HG03457 (cell line): ENCODE results near the gene VTI1A.
"Not testable (repeated sequence)": the region's sequence is repeated elsewhere in the genome, so short reads cannot be mapped to it uniquely, and the experiment has no call there.

Experiments used
- ATAC-seq: cut with Tn5 transposase; IDR thresholded peaks from one replicate; pipeline ENCODE4 v1.9.1; 2021; ENCODE audit warnings: moderate number of reproducible peaks; ENCODE audit not compliant: unreplicated experiment

The VTI1A gene

GRCh38 chr10:112448888-112449287 lies 1.9 kb downstream of the VTI1A start:
- no peak for ATAC-seq

- ATAC-seq: no peak
Measured at GRCh38 chr10:112454910-112455779, 8.1 kb downstream of the VTI1A start.

GRCh38 chr10:112456533-112456932 lies 9.5 kb downstream of the VTI1A start:
- ATAC-seq: no peak

- ATAC-seq: no peak
Measured at GRCh38 chr10:112460366-112460765, 13.4 kb downstream of the VTI1A start.

- ATAC-seq: no peak
Measured at GRCh38 chr10:112461029-112461887, 14.2 kb downstream of the VTI1A start.

GRCh38 chr10:112464074-112464473 lies 17.1 kb downstream of the VTI1A start:
- ATAC-seq: not testable (repeated sequence)

GRCh38 chr10:112465299-112465883 lies 18.4 kb downstream of the VTI1A start:
- ATAC-seq: peak; percentile 45

- ATAC-seq: no peak
Measured at GRCh38 chr10:112466802-112467201, 19.8 kb downstream of the VTI1A start.

GRCh38 chr10:112467541-112468075 lies 20.6 kb downstream of the VTI1A start:
- no peak for ATAC-seq

GRCh38 chr10:112471878-112472487 lies 25.0 kb downstream of the VTI1A start:
- ATAC-seq: no peak

- no peak for ATAC-seq
Measured at GRCh38 chr10:112475575-112476218, 28.7 kb downstream of the VTI1A start.

GRCh38 chr10:112481602-112482001 lies 34.6 kb downstream of the VTI1A start:
- no peak for ATAC-seq

GRCh38 chr10:112484399-112484798 lies 37.4 kb downstream of the VTI1A start:
- no peak for ATAC-seq

GRCh38 chr10:112487964-112488363 lies 40.9 kb downstream of the VTI1A start:
- no peak for ATAC-seq

GRCh38 chr10:112490545-112490944 lies 43.5 kb downstream of the VTI1A start:
- ATAC-seq: no peak

- no peak for ATAC-seq
Measured at GRCh38 chr10:112491144-112491543, 44.1 kb downstream of the VTI1A start.

GRCh38 chr10:112492736-112493135 lies 45.7 kb downstream of the VTI1A start:
- no peak for ATAC-seq

- peak; percentile 93 for ATAC-seq
Measured at GRCh38 chr10:112497347-112497950, 50.4 kb downstream of the VTI1A start.

GRCh38 chr10:112498806-112499205 lies 51.8 kb downstream of the VTI1A start:
- ATAC-seq: no peak

GRCh38 chr10:112499985-112500384 lies 53.0 kb downstream of the VTI1A start:
- ATAC-seq: not testable (repeated sequence)
